Measurements from ENCODE around the gene RHOJ. TPM values are rescaled to one million over a fixed set of nuclear protein-coding genes. Genes with fewer than 3 reads are reported as not detected.

RHOJ gene
- total RNA-seq, 1 donor from 2014 or later, result 12.9 TPM

- no peaks in the 10 kb centered on the region for H3K27me3 ChIP-seq
- no peak for TF ChIP-seq CTCF (IDR thresholded peaks at IDR 0.05)
- intact Hi-C loops (cut with DNase I), result no loop called here
- no peak overlapping the region for H3K27ac ChIP-seq
- no peak overlapping the region for H3K4me3 ChIP-seq
- H3K9me3 ChIP-seq, result no peaks in the 10 kb centered on the region
- H3K4me1 ChIP-seq, result no peaks in the 10 kb centered on the region
- no peak for DNase-seq (ENCODE audit: low spot score in 2 of 2)
- no peaks in the 10 kb centered on the region for H3K36me3 ChIP-seq
Observed at GRCh38 chr14:63220526-63220925, 16.3 kb downstream of the RHOJ start.

DNA sequence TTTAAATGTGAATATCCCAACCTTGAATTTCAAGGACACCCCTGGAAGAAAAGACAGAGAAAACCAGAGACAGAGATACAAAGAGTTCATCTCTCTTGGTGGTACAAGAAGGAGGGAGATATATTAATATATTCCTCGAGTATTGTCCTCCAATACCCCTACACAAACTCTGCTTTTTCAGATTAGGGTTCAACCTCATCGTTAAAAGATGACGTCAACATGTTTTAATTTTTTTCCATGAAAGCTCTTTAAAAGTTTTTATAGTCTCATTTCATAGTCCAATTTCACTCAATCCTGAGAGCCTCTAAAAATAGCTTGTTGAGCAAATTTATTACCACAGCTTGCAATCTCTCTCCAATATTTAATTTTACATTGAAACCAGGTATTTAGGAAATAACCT, 19.4 kb downstream of the RHOJ start:
- TF ChIP-seq CTCF (IDR thresholded peaks at IDR 0.05), result no peak
- Histone ChIP-seq H3K36me3 (no peaks in the 10 kb centered on the region), H3K27me3 (no peaks in the 10 kb centered on the region), H3K27ac (no peak overlapping the region), H3K4me3 (no peak overlapping the region), H3K4me1 (no peaks in the 10 kb centered on the region), H3K9me3 (no peaks in the 10 kb centered on the region)
- no peak for DNase-seq (ENCODE audit: low spot score in 2 of 2)
- intact Hi-C loops (cut with DNase I), result no loop called here

- Histone ChIP-seq H3K36me3 (no peaks in the 10 kb centered on the region), H3K27ac (no peak overlapping the region), H3K4me1 (no peaks in the 10 kb centered on the region), H3K4me3 (no peak overlapping the region), H3K27me3 (no peaks in the 10 kb centered on the region), H3K9me3 (no peaks in the 10 kb centered on the region)
- DNase-seq (ENCODE audit: low spot score in 2 of 2), result no peak
- intact Hi-C loops (cut with DNase I), result no loop called here
- TF ChIP-seq CTCF (IDR thresholded peaks at IDR 0.05), result no peak
Observed at GRCh38 chr14:63224196-63224595, 20.0 kb downstream of the RHOJ start.

DNA sequence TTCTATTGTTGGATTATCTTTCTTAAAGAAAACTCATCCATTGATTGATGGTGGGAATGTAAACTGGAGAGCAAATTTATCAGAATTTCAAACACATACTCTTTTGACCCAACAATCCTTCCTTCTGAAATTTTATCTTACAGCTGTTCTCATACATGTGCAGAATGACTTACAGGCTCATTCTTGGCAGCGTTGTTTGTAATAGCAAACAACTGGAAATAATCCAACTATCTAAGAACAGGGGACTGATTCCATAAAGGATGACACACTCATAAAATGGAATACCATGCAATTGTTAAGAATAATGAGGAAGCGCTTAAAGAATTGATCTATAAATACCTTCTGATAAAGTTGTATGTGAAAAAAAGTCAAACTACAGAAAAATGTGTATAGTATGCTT, 24.0 kb downstream of the RHOJ start:
- TF ChIP-seq CTCF (IDR thresholded peaks at IDR 0.05), result no peak
- Histone ChIP-seq H3K4me1 (no peaks in the 10 kb centered on the region), H3K36me3 (no peaks in the 10 kb centered on the region), H3K27ac (no peak overlapping the region), H3K4me3 (no peak overlapping the region), H3K9me3 (no peaks in the 10 kb centered on the region), H3K27me3 (no peaks in the 10 kb centered on the region)
- DNase-seq (ENCODE audit: low spot score in 2 of 2), result no peak
- intact Hi-C loops (cut with DNase I), result no loop called here

GRCh38 chr14:63229330-63230059, 25.3 kb downstream of the RHOJ start:
- Histone ChIP-seq H3K9me3 (no peaks in the 10 kb centered on the region), H3K27me3 (no peaks in the 10 kb centered on the region), H3K27ac (no peak overlapping the region), H3K4me1 (no peaks in the 10 kb centered on the region), H3K4me3 (no peak overlapping the region), H3K36me3 (no peaks in the 10 kb centered on the region)
- intact Hi-C loops (cut with DNase I), result no loop called here
- no peak for DNase-seq (ENCODE audit: low spot score in 2 of 2)
- no peak for TF ChIP-seq CTCF (IDR thresholded peaks at IDR 0.05)

GRCh38 chr14:63231766-63232165, 27.5 kb downstream of the RHOJ start:
- H3K36me3 ChIP-seq, result no peaks in the 10 kb centered on the region
- H3K4me3 ChIP-seq, result no peak overlapping the region
- DNase-seq (ENCODE audit: low spot score in 2 of 2), result no peak
- H3K4me1 ChIP-seq, result peaks cover 0 to 4% of the 10 kb centered on the region in 2 donors
- H3K9me3 ChIP-seq, result no peaks in the 10 kb centered on the region
- no peaks in the 10 kb centered on the region for H3K27me3 ChIP-seq
- no peak overlapping the region for H3K27ac ChIP-seq
- TF ChIP-seq CTCF (IDR thresholded peaks at IDR 0.05), result no peak
- intact Hi-C loops (cut with DNase I), result no loop called here

Measured in ascending aorta (tissue), 2 donors.